Spleen (tissue), 11 donors: ENCODE data around the gene CCDC3. TPM values are rescaled to one million over a fixed set of nuclear protein-coding genes. Genes with fewer than 3 reads are reported as not detected.

ENCODE experiments used
- DNase-seq: peaks from one replicate; pipeline ENCODE4 v3.0.0-alpha.2; 2020
- H3K27ac ChIP-seq, 8 donors: fragments of 200-600 bp; sonication (generic) in 7 of 8; 1 replicate in 4 of 8; 2 replicates in 4 of 8; pipeline versions ENCODE4 v1.5.0 to v1.8.0; 2016 to 2021; ENCODE audit warnings: inconsistent platforms in 4 of 8, mild to moderate bottlenecking in 4 of 8, moderate library complexity in 1 of 8
- H3K27me3 ChIP-seq, 7 donors: fragments of 200-600 bp; sonication (generic) in 6 of 7; replicated peaks in 1 of 7; 1 replicate in 4 of 7; 2 replicates in 3 of 7; pipeline versions ENCODE4 v1.5.0 to v1.8.0; 2016 to 2021; ENCODE audit warnings: inconsistent platforms in 3 of 7, mild to moderate bottlenecking in 1 of 7
- H3K36me3 ChIP-seq, 6 donors: fragments of 200-600 bp; sonication (generic) in 5 of 6; 1 replicate in 4 of 6; 2 replicates in 2 of 6; pipeline versions ENCODE4 v1.5.0 to v1.8.0; 2016 to 2021; ENCODE audit warnings: inconsistent platforms in 2 of 6
- H3K4me1 ChIP-seq, 6 donors: fragments of 200-600 bp; sonication (generic) in 5 of 6; 1 replicate in 3 of 6; 2 replicates in 3 of 6; pipeline versions ENCODE4 v1.5.0 to v1.8.0; 2016 to 2021; ENCODE audit warnings: inconsistent platforms in 3 of 6
- H3K4me3 ChIP-seq, 8 donors: fragments of 200-600 bp; sonication (generic) in 7 of 8; 1 replicate in 4 of 8; 2 replicates in 4 of 8; pipeline versions ENCODE4 v1.5.0 to v1.8.0; 2016 to 2021; ENCODE audit warnings: inconsistent platforms in 4 of 8, mild to moderate bottlenecking in 4 of 8, moderate library complexity in 2 of 8
- H3K9me3 ChIP-seq, 8 donors: fragments of 200-600 bp; sonication (generic) in 7 of 8; 1 replicate in 4 of 8; 2 replicates in 4 of 8; pipeline versions ENCODE4 v1.5.0 to v1.8.0; 2016 to 2021; ENCODE audit warnings: inconsistent platforms in 4 of 8
- POLR2A ChIP-seq, 3 donors: fragments of 450-650 bp; IDR thresholded peaks; one replicate each; pipeline ENCODE4 v1.5.1; 2017; ENCODE audit warnings: antibody characterized with exemption in 3 of 3, mild to moderate bottlenecking in 1 of 3
- POLR2AphosphoS5 ChIP-seq, 3 donors: sonication (generic); formaldehyde crosslinking; IDR thresholded peaks; one replicate each; pipeline ENCODE4 v1.5.1; 2017; ENCODE audit warnings: antibody characterized with exemption in 3 of 3
- WGBS, 5 donors: extraction: QIAGEN DNeasy Blood & Tissue Kit in 3 of 5; methylation state at CpG; one replicate each; pipeline versions ENCODE4 v1.1.5 to v1.1.7; 2013 to 2018; 5-methylcytosine and 5-hydroxymethylcytosine counted together
- intact Hi-C: fragments of 100-400 bp; cut with DNase I; formaldehyde crosslinking; loops from one replicate; pipeline ENCODE4 v1.15.0; 2023; ENCODE audit warnings: low total_unique reads
- polyA plus RNA-seq, 3 donors: library from polyadenylated mRNA; stranded (reverse); fragments of 200-250 nt; gene quantifications; one replicate each; pipeline ENCODE4 v1.2.1, GENCODE V29; 2013
- total RNA-seq, 7 donors: library from RNA; depleted of rRNA in 3 of 7; stranded (reverse); fragments of >200 nt in 3 of 7; fragmentation: NEBNext Ultra II Directional in 4 of 7; extraction: Animal tissue kit (Norgen Biotek cat#: 25700) in 4 of 7; gene quantifications; one replicate each; pipeline versions ENCODE4 v1.1.0 to v1.2.1, GENCODE V29; 2016 to 2021
- TF ChIP-seq, protein P1 (sequence below), 11 experiments: fragments of 200-600 bp in 7 of 11; fragments of 450-650 bp in 4 of 11; sonication (generic) in 4 of 11; IDR thresholded peaks in 8 of 11; conservative IDR thresholded peaks in 3 of 11; 1 replicate in 7 of 11; 2 replicates in 4 of 11; pipeline versions ENCODE4 v1.4.0 to v1.8.0; 2016 to 2021; ENCODE audit warnings: antibody characterized with exemption in 11 of 11, inconsistent platforms in 4 of 11, mild to moderate bottlenecking in 1 of 11
- donor health status: healthy with polysubstance abuse.
- donor health status: DM: no; HTN: no; CAD: no; lungs with moderate emphysema.
- donor health status: DM: no; HTN: no; CAD: no.
- donor health status: Bipolar disorder and iron deficiency.
- donor health status: healthy.
- donor health status: DM: no; HTN: no; CAD: no.
- donor health status: DM: yes; HTN: yes; CAD: no.

Gene CCDC3
- total and polyA plus RNA-seq, 10 donors = 4.7 to 36.9 (median 26.8) TPM

DNA sequence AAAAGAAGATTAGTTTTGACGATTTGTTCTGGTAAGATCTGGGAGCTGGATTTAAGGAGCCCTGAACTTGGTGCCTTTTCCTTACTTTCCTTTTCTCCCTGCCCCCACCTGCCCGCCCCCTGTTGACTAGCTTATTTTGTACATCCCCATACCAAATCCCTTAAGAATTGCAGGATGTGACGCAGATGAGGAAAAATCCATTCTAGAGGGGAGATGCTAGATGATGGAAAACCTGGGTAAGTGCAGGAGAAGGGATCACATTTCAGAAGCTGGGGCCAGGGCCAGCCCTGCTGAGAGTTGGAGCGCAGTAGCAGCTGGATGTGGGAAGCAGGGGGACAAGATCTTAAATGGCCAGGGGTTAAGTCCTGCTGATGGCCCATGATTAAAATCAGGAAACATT lies 93.9 kb downstream of the CCDC3 start:
- no peaks in the 10 kb centered on the region for H3K4me1 ChIP-seq
- no peak for DNase-seq
- H3K27ac ChIP-seq = no peak overlapping the region
- no peaks in the 10 kb centered on the region for H3K36me3 ChIP-seq
- TF ChIP-seq POLR2AphosphoS5 (IDR thresholded peaks at IDR 0.05) (no peak), POLR2A (IDR thresholded peaks at IDR 0.05) (no peak)
- TF ChIP-seq, protein P1, sequence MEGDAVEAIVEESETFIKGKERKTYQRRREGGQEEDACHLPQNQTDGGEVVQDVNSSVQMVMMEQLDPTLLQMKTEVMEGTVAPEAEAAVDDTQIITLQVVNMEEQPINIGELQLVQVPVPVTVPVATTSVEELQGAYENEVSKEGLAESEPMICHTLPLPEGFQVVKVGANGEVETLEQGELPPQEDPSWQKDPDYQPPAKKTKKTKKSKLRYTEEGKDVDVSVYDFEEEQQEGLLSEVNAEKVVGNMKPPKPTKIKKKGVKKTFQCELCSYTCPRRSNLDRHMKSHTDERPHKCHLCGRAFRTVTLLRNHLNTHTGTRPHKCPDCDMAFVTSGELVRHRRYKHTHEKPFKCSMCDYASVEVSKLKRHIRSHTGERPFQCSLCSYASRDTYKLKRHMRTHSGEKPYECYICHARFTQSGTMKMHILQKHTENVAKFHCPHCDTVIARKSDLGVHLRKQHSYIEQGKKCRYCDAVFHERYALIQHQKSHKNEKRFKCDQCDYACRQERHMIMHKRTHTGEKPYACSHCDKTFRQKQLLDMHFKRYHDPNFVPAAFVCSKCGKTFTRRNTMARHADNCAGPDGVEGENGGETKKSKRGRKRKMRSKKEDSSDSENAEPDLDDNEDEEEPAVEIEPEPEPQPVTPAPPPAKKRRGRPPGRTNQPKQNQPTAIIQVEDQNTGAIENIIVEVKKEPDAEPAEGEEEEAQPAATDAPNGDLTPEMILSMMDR (IDR thresholded peaks at IDR 0.05 in 8 of 11, conservative IDR thresholded peaks at IDR 0.05 in 3 of 11) = no peak
- H3K27me3 ChIP-seq = peaks cover 0 to 5% (median 0%) of the 10 kb centered on the region in 7 donors
- WGBS, 5 donors = 75 to 90% (median 80%) methylated on average over 4 of the region's 4 CpGs
- peaks cover 0 to 6% (median 0%) of the 10 kb centered on the region in 8 donors for H3K9me3 ChIP-seq
- H3K4me3 ChIP-seq = no peak overlapping the region
- intact Hi-C loops = no loop called here

DNA sequence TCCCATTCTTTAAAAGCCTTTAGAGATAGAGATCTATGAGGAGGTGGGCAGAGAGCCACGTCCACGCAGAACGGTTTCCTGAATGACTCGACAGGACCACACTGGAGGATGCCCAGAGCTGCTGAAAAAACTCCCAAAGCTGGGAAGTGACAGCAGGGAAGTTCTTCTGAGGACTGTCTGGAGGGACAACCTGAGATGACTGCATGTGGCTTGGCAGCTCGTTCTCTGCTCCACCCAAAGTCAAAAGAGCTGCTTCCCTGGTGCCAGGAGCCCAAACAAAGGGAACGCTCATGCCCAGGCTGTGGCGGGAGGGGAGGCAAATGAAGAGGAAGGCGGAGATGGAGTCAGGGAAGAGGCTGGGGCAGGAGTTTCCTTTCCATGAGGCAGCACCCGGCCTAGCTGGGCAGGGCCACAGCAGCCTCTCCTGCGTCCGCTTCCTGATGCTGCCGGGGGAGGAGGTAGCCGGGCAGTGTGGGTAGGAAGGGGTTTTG lies 95.4 kb downstream of the CCDC3 start:
- no peak overlapping the region for H3K27ac ChIP-seq
- 58 to 75% (median 68%) methylated on average over 13 of the region's 13 CpGs for WGBS, 5 donors
- DNase-seq = no peak
- intact Hi-C loops = no loop called here
- no peaks in the 10 kb centered on the region for H3K9me3 ChIP-seq
- no peaks in the 10 kb centered on the region for H3K4me1 ChIP-seq
- TF ChIP-seq POLR2AphosphoS5 (IDR thresholded peaks at IDR 0.05) = no peak
- TF ChIP-seq, protein P1 (IDR thresholded peaks at IDR 0.05 in 8 of 11, conservative IDR thresholded peaks at IDR 0.05 in 3 of 11) = no peak
- no peak for TF ChIP-seq POLR2A (IDR thresholded peaks at IDR 0.05)
- no peak overlapping the region for H3K4me3 ChIP-seq
- H3K36me3 ChIP-seq = no peaks in the 10 kb centered on the region
- peaks cover 0 to 5% (median 0%) of the 10 kb centered on the region in 7 donors for H3K27me3 ChIP-seq

DNA sequence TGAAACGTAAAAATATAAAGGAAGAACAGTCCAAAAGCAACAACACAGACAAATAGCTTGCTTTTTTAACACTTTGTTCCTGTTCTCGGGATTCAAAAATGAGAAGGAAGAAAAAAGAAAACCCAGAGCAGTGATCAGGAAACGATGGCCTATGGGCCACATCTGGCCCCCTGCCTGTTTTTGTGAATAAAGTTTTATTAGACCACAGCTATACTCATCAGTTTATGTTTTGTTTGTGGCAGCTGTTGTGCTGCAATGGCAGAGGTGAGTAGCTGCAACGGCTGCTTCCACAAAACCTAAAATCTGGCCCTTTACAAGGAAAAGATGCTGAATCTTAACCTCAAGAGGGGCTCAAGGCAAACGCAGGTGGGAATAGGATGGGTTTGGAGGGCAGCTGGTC lies 96.4 kb downstream of the CCDC3 start:
- TF ChIP-seq, protein P1 (IDR thresholded peaks at IDR 0.05 in 8 of 11, conservative IDR thresholded peaks at IDR 0.05 in 3 of 11) = no peak
- no peak for TF ChIP-seq POLR2A (IDR thresholded peaks at IDR 0.05)
- no peak for TF ChIP-seq POLR2AphosphoS5 (IDR thresholded peaks at IDR 0.05)
- Histone ChIP-seq H3K27ac (no peak overlapping the region), H3K36me3 (no peaks in the 10 kb centered on the region), H3K9me3 (no peaks in the 10 kb centered on the region), H3K4me1 (no peaks in the 10 kb centered on the region), H3K4me3 (no peak overlapping the region), H3K27me3 (peaks cover 0 to 5% (median 0%) of the 10 kb centered on the region in 7 donors)
- WGBS, 5 donors = 74 to 89% (median 76%) methylated on average over 5 of the region's 5 CpGs
- no peak for DNase-seq
- intact Hi-C loops = no loop called here

GRCh38 chr10:12902851-12903358 lies 98.6 kb downstream of the CCDC3 start:
- H3K36me3 ChIP-seq = no peaks in the 10 kb centered on the region
- intact Hi-C loops = no loop called here
- H3K4me1 ChIP-seq = no peaks in the 10 kb centered on the region
- H3K4me3 ChIP-seq = no peak overlapping the region
- TF ChIP-seq POLR2A (IDR thresholded peaks at IDR 0.05) (no peak), POLR2AphosphoS5 (IDR thresholded peaks at IDR 0.05) (no peak)
- TF ChIP-seq, protein P1 (IDR thresholded peaks at IDR 0.05 in 8 of 11, conservative IDR thresholded peaks at IDR 0.05 in 3 of 11) = no peak
- DNase-seq = no peak
- WGBS, 5 donors = 77 to 91% (median 79%) methylated on average over 6 to 7 of the region's 7 CpGs
- H3K9me3 ChIP-seq = no peaks in the 10 kb centered on the region
- no peaks in the 10 kb centered on the region for H3K27me3 ChIP-seq
- no peak overlapping the region for H3K27ac ChIP-seq
